ENCODE measurements around the gene C5orf24.

C5orf24 gene

DNA sequence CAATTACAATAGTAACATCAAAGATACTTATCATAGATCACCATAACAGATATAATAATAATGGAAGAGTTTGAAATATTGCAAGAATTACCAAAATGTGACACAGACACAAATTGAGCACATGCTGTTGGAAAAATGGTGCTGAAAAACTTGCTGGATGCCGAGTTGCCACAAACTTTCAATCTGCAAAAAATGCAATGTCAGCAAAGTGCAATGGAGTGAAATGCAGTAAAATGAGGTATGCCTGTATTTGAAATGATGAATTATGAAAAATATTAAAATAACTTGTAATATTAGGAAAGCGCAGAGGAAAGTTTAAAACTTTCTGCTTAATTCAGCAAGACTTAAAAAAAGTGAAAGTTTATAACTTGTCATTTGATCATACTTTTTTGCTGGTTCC, 47.2 kb downstream of the C5orf24 start:
- DNase-seq (ENCODE audit: low read depth) = no peak
- H3K4me3 ChIP-seq (replicated peaks; ENCODE audit: low read depth, low read length) = no peak overlapping the region
- TF ChIP-seq, protein P1, sequence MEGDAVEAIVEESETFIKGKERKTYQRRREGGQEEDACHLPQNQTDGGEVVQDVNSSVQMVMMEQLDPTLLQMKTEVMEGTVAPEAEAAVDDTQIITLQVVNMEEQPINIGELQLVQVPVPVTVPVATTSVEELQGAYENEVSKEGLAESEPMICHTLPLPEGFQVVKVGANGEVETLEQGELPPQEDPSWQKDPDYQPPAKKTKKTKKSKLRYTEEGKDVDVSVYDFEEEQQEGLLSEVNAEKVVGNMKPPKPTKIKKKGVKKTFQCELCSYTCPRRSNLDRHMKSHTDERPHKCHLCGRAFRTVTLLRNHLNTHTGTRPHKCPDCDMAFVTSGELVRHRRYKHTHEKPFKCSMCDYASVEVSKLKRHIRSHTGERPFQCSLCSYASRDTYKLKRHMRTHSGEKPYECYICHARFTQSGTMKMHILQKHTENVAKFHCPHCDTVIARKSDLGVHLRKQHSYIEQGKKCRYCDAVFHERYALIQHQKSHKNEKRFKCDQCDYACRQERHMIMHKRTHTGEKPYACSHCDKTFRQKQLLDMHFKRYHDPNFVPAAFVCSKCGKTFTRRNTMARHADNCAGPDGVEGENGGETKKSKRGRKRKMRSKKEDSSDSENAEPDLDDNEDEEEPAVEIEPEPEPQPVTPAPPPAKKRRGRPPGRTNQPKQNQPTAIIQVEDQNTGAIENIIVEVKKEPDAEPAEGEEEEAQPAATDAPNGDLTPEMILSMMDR (IDR thresholded peaks at IDR 0.05; ENCODE audit: low read length, missing control alignments) = no peak

- no peak overlapping the region for H3K4me3 ChIP-seq (replicated peaks; ENCODE audit: low read depth, low read length)
- TF ChIP-seq, protein P1 (IDR thresholded peaks at IDR 0.05; ENCODE audit: low read length, missing control alignments) = no peak
- DNase-seq (ENCODE audit: low read depth) = no peak
These were observed 48.2 kb downstream of the C5orf24 start for GRCh38 chr5:134893748-134894505.

DNA sequence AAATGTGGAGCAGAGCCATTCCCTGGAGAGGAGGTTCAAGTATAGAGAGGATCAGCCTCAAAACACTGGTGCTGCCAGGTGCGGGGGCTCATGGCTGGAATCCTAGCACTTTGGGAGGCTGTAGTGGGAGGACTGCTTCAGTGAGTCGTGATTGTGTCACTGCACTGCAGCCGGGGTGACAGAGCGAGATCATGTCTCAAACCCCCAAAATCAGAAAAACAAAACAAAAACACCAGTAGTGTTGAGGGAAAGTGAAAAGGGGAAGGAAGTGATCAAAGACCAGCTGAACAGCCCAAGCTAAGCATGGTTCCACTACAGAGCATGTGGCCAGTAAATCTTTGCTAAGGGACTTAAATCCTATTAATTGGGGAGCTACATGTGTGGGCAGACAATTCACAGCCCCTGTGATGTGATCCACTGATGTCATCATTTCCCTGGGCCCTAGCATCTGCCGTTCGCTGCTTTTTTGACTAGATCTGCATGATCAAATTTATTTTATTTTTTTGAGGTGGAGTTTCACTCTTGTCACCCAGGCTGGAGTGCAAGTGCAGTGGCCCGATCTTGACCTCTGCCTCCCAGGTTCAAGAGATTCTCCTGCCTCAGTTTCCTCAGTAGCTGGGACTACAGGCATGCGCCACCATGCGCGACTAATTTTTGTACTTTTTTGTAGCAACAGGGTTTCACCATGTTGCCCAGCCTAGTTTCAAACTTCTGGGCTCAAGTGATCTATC, 56.5 kb downstream of the C5orf24 start:
- DNase-seq (ENCODE audit: low read depth) = peak; percentile 1
- no peak overlapping the region for H3K4me3 ChIP-seq (replicated peaks; ENCODE audit: low read depth, low read length)
- TF ChIP-seq, protein P1 (IDR thresholded peaks at IDR 0.05; ENCODE audit: low read length, missing control alignments) = no peak

GRCh38 chr5:134904610-134905245, 59.0 kb downstream of the C5orf24 start, which contains the start of gene PCBD2:
PCBD2 (plus strand) TSS chr5:134905131; CDS start chr5:134905140, 9 bp downstream.
- DNase-seq (ENCODE audit: low read depth) = peak; percentile 89
- TF ChIP-seq, protein P1 (IDR thresholded peaks at IDR 0.05; ENCODE audit: low read length, missing control alignments) = peak; percentile 64
- peak within 1 kb of the TSS; percentile 70 for H3K4me3 ChIP-seq (replicated peaks; ENCODE audit: low read depth, low read length)

- H3K4me3 ChIP-seq (replicated peaks; ENCODE audit: low read depth, low read length) = peak overlapping the region; percentile 70
- TF ChIP-seq, protein P1 (IDR thresholded peaks at IDR 0.05; ENCODE audit: low read length, missing control alignments) = peak; percentile 65
- peak; percentile 81 for DNase-seq (ENCODE audit: low read depth)
These were observed 59.7 kb downstream of the C5orf24 start for GRCh38 chr5:134905246-134905996.

DNA sequence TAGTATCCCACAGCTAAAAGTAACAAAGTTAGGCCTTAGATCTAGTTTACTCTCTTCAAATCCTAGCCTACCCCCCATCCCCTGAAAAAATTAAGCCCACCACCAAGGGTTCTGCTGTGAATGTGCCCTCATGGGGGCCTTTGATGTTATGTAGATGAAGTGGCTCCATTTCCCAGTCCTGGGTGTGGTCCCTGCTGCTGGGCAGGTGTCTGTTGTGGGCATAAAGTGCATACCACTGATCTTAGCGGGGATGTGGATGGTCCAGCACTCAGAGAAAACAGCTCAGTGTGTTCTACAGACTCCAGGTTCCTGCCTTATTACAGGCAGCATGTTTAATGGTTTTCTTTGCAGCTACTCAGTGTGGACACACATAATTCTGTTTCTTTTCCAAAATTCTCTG, 61.0 kb downstream of the C5orf24 start:
- no peak overlapping the region for H3K4me3 ChIP-seq (replicated peaks; ENCODE audit: low read depth, low read length)
- DNase-seq (ENCODE audit: low read depth) = no peak
- TF ChIP-seq, protein P1 (IDR thresholded peaks at IDR 0.05; ENCODE audit: low read length, missing control alignments) = no peak
